Adipocyte (in vitro differentiated cells): Measurements from ENCODE around the gene ADAMTS10.

ENCODE experiments used
- DNase-seq: peaks from one replicate; pipeline ENCODE4 v3.0.0-alpha.2; 2015; ENCODE audit warnings: low read depth
- H3K27me3 ChIP-seq: replicated peaks from 2 replicates; pipeline ENCODE4 v1.7.0; 2013; ENCODE audit warnings: mild to moderate bottlenecking, low read length, moderate library complexity; ENCODE audit not compliant: control insufficient read depth, insufficient read depth
- H3K36me3 ChIP-seq: 2 replicates; pipeline ENCODE4 v1.7.0; 2013; ENCODE audit warnings: low read length, mild to moderate bottlenecking, moderate library complexity; ENCODE audit not compliant: control insufficient read depth, insufficient read depth, severe bottlenecking
- H3K4me1 ChIP-seq: 2 replicates; pipeline ENCODE4 v1.7.0; 2013; ENCODE audit warnings: mild to moderate bottlenecking, low read length, moderate library complexity; ENCODE audit not compliant: control insufficient read depth, insufficient read depth
- H3K4me3 ChIP-seq: 2 replicates; pipeline ENCODE4 v1.7.0; 2013; ENCODE audit warnings: mild to moderate bottlenecking, low read length, moderate library complexity
- H3K9ac ChIP-seq: 2 replicates; pipeline ENCODE4 v1.7.0; 2013; ENCODE audit warnings: mild to moderate bottlenecking, low read length, moderate library complexity
- H3K9me3 ChIP-seq: 2 replicates; pipeline ENCODE4 v1.7.0; 2013; ENCODE audit warnings: mild to moderate bottlenecking, low read length, moderate library complexity; ENCODE audit not compliant: control insufficient read depth

Gene ADAMTS10

DNA sequence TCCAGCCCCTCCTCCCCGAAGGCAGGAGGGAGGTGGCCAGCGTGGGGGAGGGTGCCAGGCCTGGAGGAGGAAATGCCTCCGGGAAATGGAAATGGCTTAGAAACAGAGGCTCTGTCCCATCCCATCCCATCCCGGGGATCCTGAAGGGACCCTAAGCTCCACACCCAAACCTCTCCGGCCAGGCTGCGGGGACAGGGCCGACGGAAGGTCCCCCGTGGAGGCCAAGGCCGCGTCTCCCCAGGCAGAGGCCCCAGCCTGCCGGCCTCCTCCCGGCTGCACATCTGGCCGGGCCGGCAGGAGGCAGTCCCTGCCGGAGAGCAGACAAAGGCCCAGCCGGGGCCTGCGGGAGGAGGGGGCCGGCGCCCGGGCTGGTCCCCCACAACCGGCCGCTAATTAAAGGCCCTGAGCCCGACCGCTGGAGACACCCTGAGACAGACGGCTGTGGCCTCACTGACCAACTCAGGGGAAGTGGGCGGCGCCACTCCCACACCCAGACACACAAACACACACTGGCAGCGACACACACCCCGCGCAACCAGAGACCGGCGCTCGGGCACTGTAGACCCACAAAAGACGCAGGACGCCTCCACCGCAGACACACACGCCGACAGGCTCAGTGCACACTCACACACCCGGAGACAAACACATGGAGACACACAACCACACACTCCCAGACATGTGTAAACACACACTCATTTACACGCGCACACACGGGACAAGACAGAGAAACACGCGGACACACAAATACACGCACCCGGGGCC lies 1.1 kb downstream of the ADAMTS10 start:
- Histone ChIP-seq H3K9me3 (peaks cover 6% of the 10 kb centered on the region), H3K4me1 (peaks cover 25% of the 10 kb centered on the region), H3K4me3 (peak overlapping the region; percentile 81), H3K36me3 (peaks cover 7% of the 10 kb centered on the region), H3K27me3 (no peaks in the 10 kb centered on the region), H3K9ac (peak overlapping the region; percentile 89)
- DNase-seq: peak; percentile 76

GRCh38 chr19:8608941-8609278 lies 1.6 kb downstream of the ADAMTS10 start:
- Histone ChIP-seq H3K4me1 (peaks cover 25% of the 10 kb centered on the region), H3K36me3 (peaks cover 8% of the 10 kb centered on the region), H3K9ac (peak overlapping the region; percentile 89), H3K27me3 (no peaks in the 10 kb centered on the region), H3K9me3 (peaks cover 7% of the 10 kb centered on the region), H3K4me3 (peak overlapping the region; percentile 81)
- no peak for DNase-seq

GRCh38 chr19:8607386-8607785 lies 3.1 kb downstream of the ADAMTS10 start:
- DNase-seq: peak; percentile 74
- Histone ChIP-seq H3K4me3 (no peak overlapping the region), H3K36me3 (peaks cover 8% of the 10 kb centered on the region), H3K9ac (no peak overlapping the region), H3K27me3 (no peaks in the 10 kb centered on the region), H3K9me3 (peaks cover 7% of the 10 kb centered on the region), H3K4me1 (peaks cover 25% of the 10 kb centered on the region)

DNA sequence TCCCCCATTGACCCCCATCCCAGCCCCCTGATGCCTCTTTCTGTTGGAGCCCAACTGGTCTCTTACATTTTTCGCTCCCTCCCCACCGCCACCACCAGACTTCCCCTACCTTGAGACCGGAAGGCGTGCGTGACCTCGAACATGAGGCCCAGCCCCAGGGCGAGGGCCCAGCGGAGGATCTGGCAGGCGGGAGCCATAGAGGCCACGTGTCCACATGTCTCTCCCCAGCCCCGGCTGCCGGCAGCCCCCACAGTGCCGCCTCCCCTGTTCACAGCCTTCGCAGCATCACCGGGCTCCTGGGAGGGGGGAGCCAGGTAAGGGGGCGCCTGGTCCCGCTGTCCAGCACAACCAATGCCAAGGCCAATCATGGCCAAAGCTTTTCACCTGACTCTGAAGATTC lies 5.0 kb downstream of the ADAMTS10 start:
- H3K9ac ChIP-seq: no peak overlapping the region
- H3K9me3 ChIP-seq: peaks cover 7% of the 10 kb centered on the region
- H3K27me3 ChIP-seq: no peaks in the 10 kb centered on the region
- peaks cover 20% of the 10 kb centered on the region for H3K4me1 ChIP-seq
- no peak overlapping the region for H3K4me3 ChIP-seq
- no peak for DNase-seq
- H3K36me3 ChIP-seq: peaks cover 8% of the 10 kb centered on the region

DNA sequence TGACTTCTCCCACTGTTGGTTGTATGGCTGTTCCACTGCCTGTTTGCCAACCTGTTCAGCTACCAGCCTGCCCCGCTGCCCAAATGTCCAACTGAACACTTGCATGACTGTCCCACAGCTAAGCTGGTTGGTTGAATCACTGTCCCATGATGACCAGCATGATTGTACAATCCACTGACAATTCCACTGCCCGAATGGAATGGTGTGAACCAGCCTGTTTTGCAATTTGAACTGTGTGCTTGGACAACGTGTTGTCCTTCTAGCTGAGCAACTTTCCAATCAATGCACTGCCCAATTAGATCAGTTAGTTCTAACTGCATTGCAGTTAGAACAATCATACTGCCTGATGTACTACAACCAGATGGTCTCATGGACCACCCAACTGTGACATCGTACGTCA lies 8.7 kb downstream of the ADAMTS10 start:
- Histone ChIP-seq H3K27me3 (no peaks in the 10 kb centered on the region), H3K4me3 (no peak overlapping the region), H3K9ac (no peak overlapping the region), H3K9me3 (peaks cover 7% of the 10 kb centered on the region), H3K4me1 (no peaks in the 10 kb centered on the region), H3K36me3 (peaks cover 8% of the 10 kb centered on the region)
- no peak for DNase-seq

- peaks cover 7% of the 10 kb centered on the region for H3K9me3 ChIP-seq
- H3K27me3 ChIP-seq: no peaks in the 10 kb centered on the region
- H3K4me1 ChIP-seq: no peaks in the 10 kb centered on the region
- no peak overlapping the region for H3K9ac ChIP-seq
- H3K4me3 ChIP-seq: no peak overlapping the region
- no peak for DNase-seq
- peaks cover 8% of the 10 kb centered on the region for H3K36me3 ChIP-seq
Observed at GRCh38 chr19:8600816-8601215, 9.7 kb downstream of the ADAMTS10 start.

GRCh38 chr19:8600064-8600463 lies 10.5 kb downstream of the ADAMTS10 start:
- H3K4me3 ChIP-seq: no peak overlapping the region

DNA sequence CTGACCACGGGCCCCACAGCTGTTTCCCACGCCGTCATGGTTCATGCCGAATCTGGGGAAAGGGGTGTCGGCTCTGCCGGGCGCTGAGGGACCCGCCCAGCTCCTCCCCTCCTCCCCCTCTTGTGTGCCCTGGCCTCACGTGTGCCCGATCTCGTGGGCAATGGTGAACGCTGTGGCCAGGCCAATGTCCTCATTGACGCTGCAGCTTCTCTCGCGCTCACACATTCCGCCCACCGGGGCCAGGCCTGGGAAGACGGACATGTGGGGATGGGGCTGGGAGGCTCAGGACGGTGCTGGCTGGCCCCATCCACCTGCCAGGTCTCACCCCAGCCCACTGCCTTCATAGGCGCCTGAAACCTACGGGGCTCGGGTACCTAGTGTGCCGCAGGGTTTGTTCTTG lies 14.3 kb downstream of the ADAMTS10 start:
- no peak overlapping the region for H3K9ac ChIP-seq
- peaks cover 3% of the 10 kb centered on the region for H3K9me3 ChIP-seq
- H3K36me3 ChIP-seq: no peaks in the 10 kb centered on the region
- no peak for DNase-seq
- no peak overlapping the region for H3K4me3 ChIP-seq
- no peaks in the 10 kb centered on the region for H3K27me3 ChIP-seq
- H3K4me1 ChIP-seq: peaks cover 33% of the 10 kb centered on the region

More at GRCh38 chr19:8600064-8600463, 10.5 kb downstream of the ADAMTS10 start:
- DNase-seq: no peak
- Histone ChIP-seq H3K36me3 (peaks cover 6% of the 10 kb centered on the region), H3K27me3 (no peaks in the 10 kb centered on the region), H3K4me1 (peaks cover 3% of the 10 kb centered on the region), H3K9ac (no peak overlapping the region), H3K9me3 (peaks cover 6% of the 10 kb centered on the region)

GRCh38 chr19:8595651-8596050 lies 14.9 kb downstream of the ADAMTS10 start:
- no peaks in the 10 kb centered on the region for H3K36me3 ChIP-seq
- H3K9ac ChIP-seq: no peak overlapping the region
- DNase-seq: no peak
- peaks cover 3% of the 10 kb centered on the region for H3K9me3 ChIP-seq
- H3K4me1 ChIP-seq: peaks cover 33% of the 10 kb centered on the region
- no peaks in the 10 kb centered on the region for H3K27me3 ChIP-seq
- no peak overlapping the region for H3K4me3 ChIP-seq

DNA sequence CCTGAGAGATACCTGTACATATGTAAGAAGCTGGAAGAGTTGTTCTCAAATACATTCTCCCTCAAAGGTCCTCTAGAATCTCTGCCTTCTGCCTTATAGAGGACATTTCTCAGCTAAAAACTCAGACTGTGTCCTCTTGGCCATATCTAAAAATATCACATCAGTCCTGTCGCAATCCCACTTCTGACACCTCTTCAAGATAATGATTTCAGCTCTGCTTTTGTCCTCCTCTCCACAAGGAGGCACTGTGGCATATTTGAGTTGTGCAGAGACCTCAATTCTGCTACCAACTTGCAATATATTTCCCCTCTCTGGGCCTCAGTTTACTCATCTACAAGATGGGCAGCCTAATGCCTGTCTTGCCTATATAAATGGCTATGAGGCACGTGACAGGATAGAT lies 16.6 kb downstream of the ADAMTS10 start:
- H3K27me3 ChIP-seq: no peaks in the 10 kb centered on the region
- peak overlapping the region; percentile 27 for H3K4me3 ChIP-seq
- H3K4me1 ChIP-seq: peaks cover 33% of the 10 kb centered on the region
- peaks cover 3% of the 10 kb centered on the region for H3K9me3 ChIP-seq
- H3K9ac ChIP-seq: no peak overlapping the region
- DNase-seq: peak; percentile 39
- no peaks in the 10 kb centered on the region for H3K36me3 ChIP-seq

- peak; percentile 100 for DNase-seq
- H3K9me3 ChIP-seq: peaks cover 3% of the 10 kb centered on the region
- no peaks in the 10 kb centered on the region for H3K36me3 ChIP-seq
- H3K27me3 ChIP-seq: no peaks in the 10 kb centered on the region
- H3K4me3 ChIP-seq: peak overlapping the region; percentile 66
- H3K9ac ChIP-seq: no peak overlapping the region
- H3K4me1 ChIP-seq: peaks cover 33% of the 10 kb centered on the region
Observed at GRCh38 chr19:8592231-8593009, 18.1 kb downstream of the ADAMTS10 start.
